Left lung (tissue), 10 donors: ENCODE data around the gene DGKI. TPM values are rescaled to one million over a fixed set of nuclear protein-coding genes. Genes with fewer than 3 reads are reported as not detected.
"Not testable (repeated sequence)": the region's sequence is repeated elsewhere in the genome, so short reads cannot be mapped to it uniquely, and the experiment has no call there.

Source experiments
- ATAC-seq: fragments of 200-7000 bp; cut with Tn5 transposase; one replicate; pipeline ENCODE4 v1.9.1; 2020; ENCODE audit warnings: moderate library complexity
- DNase-seq, 4 donors: peaks; one replicate each; pipeline ENCODE4 v3.0.0-alpha.2; 2013 to 2020
- H3K27ac ChIP-seq, 2 donors: fragments of 200-600 bp; sonication (generic) in 1 of 2; one replicate each; pipeline versions ENCODE4 v1.5.0 to v1.8.0; 2020 to 2021
- H3K27me3 ChIP-seq, 2 donors: fragments of 200-600 bp; sonication (generic) in 1 of 2; one replicate each; pipeline versions ENCODE4 v1.5.0 to v1.8.0; 2020 to 2021
- H3K36me3 ChIP-seq, 2 donors: fragments of 200-600 bp; sonication (generic) in 1 of 2; one replicate each; pipeline versions ENCODE4 v1.5.0 to v1.8.0; 2020 to 2021
- H3K4me1 ChIP-seq, 2 donors: fragments of 200-600 bp; one replicate each; pipeline ENCODE4 v1.8.0; 2021
- H3K4me3 ChIP-seq, 2 donors: fragments of 200-600 bp; sonication (generic) in 1 of 2; one replicate each; pipeline versions ENCODE4 v1.5.0 to v1.8.0; 2020 to 2021; ENCODE audit warnings: mild to moderate bottlenecking in 1 of 2
- H3K9me3 ChIP-seq, 2 donors: fragments of 200-600 bp; sonication (generic) in 1 of 2; one replicate each; pipeline versions ENCODE4 v1.5.0 to v1.8.0; 2020 to 2021
- intact Hi-C, 2 donors: fragments of 100-400 bp; cut with DNase I; formaldehyde crosslinking; loops; one replicate each; pipeline versions ENCODE4 v1.11.2 to v1.14.2; 2022
- polyA plus RNA-seq, 6 donors: library from polyadenylated mRNA; unstranded; fragments of 120-200 nt; gene quantifications; one replicate each; pipeline ENCODE4 v1.2.1, GENCODE V29; 2013; ENCODE audit not compliant: insufficient read length in 6 of 6
- total RNA-seq, 2 donors: library from RNA; stranded (reverse); fragmentation: NEBNext Ultra II Directional; extraction: Animal tissue kit (Norgen Biotek cat#: 25700); gene quantifications; one replicate each; pipeline ENCODE4 v1.2.1, GENCODE V29; 2021
- TF ChIP-seq, protein P1 (sequence below), 2 donors: fragments of 200-600 bp; sonication (generic) in 1 of 2; IDR thresholded peaks; one replicate each; pipeline versions ENCODE4 v1.5.0 to v1.8.0; 2021; ENCODE audit warnings: antibody characterized with exemption in 2 of 2
- donor health status: DM: no; HTN: yes; CAD: no.
- donor health status: DM: no; HTN: no; CAD: no.

Gene DGKI
- total and polyA plus RNA-seq, 8 donors: 0.34 to 1.4 (median 0.50) TPM

DNA sequence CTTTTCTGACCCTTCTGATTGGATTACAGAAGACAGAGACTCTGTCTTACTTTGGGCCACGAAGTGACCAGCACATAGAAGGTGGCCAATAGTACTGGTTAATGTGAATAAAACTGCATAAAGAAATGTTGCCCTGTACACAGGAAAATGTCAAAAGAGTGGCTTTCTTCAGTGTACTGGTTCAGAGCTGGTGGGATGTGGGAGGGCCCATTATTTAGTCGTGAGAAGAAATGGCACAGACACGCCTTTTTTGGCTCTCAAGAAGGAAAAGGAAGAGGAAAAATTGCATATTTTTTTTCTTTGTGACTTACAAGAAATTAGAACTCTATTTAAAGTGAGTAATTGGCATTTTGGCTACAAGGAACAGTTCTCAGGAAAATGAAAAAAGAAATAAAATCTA is 129.7 kb downstream of the DGKI start:
- no peak overlapping the region for H3K4me3 ChIP-seq
- TF ChIP-seq, protein P1, sequence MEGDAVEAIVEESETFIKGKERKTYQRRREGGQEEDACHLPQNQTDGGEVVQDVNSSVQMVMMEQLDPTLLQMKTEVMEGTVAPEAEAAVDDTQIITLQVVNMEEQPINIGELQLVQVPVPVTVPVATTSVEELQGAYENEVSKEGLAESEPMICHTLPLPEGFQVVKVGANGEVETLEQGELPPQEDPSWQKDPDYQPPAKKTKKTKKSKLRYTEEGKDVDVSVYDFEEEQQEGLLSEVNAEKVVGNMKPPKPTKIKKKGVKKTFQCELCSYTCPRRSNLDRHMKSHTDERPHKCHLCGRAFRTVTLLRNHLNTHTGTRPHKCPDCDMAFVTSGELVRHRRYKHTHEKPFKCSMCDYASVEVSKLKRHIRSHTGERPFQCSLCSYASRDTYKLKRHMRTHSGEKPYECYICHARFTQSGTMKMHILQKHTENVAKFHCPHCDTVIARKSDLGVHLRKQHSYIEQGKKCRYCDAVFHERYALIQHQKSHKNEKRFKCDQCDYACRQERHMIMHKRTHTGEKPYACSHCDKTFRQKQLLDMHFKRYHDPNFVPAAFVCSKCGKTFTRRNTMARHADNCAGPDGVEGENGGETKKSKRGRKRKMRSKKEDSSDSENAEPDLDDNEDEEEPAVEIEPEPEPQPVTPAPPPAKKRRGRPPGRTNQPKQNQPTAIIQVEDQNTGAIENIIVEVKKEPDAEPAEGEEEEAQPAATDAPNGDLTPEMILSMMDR (IDR thresholded peaks at IDR 0.05): no peak
- H3K36me3 ChIP-seq: no peaks in the 10 kb centered on the region
- DNase-seq (no peak), ATAC-seq (no peak)
- no peaks in the 10 kb centered on the region for H3K27me3 ChIP-seq
- H3K4me1 ChIP-seq: no peaks in the 10 kb centered on the region
- H3K9me3 ChIP-seq: no peaks in the 10 kb centered on the region
- intact Hi-C loops: no loop called here
- no peak overlapping the region for H3K27ac ChIP-seq

DNA sequence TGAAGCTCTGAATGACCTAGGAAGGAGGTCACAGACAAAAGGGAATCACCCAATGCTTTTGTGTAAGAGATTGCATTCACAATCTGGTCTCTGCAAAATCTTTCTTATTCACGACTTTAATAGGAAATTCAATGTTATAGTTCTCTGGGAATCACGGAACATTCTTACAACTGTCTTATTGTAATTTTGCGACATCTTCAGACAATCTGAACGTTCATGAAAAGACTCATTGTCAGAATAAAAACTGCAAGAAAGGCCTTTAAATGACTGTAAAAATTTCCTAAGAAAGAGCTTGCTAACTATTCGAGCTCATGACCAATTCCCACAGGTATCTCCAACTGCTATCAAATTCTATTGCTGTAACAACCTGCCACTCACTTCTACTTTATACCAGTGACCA is 130.7 kb downstream of the DGKI start:
- H3K27ac ChIP-seq: no peak overlapping the region
- intact Hi-C loops: no loop called here
- ATAC-seq (no peak), DNase-seq (no peak)
- no peak overlapping the region for H3K4me3 ChIP-seq
- no peaks in the 10 kb centered on the region for H3K27me3 ChIP-seq
- TF ChIP-seq, protein P1 (IDR thresholded peaks at IDR 0.05): no peak
- H3K4me1 ChIP-seq: no peaks in the 10 kb centered on the region
- no peaks in the 10 kb centered on the region for H3K36me3 ChIP-seq
- H3K9me3 ChIP-seq: no peaks in the 10 kb centered on the region

DNA sequence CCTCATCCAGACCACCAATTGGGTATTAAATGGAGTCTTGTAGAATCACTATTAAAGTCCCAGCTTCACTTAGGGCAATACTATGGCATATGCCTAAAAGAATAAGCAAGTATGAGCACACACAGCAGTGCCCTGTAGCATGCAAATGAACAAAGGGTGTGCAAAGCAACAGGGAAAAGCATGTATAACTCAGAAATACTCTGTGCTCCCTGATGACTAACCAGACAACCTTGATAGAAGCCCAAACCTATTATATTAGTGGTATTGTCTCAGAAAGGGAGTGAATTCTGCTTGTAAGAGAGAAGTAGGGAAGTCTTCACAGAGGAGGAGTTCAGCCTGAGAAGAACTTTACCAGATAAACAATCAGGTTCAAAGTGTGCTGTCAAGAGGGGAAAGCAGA is 131.2 kb downstream of the DGKI start:
- H3K36me3 ChIP-seq: no peaks in the 10 kb centered on the region
- H3K4me3 ChIP-seq: no peak overlapping the region
- DNase-seq (no peak), ATAC-seq (no peak)
- no peaks in the 10 kb centered on the region for H3K4me1 ChIP-seq
- no peaks in the 10 kb centered on the region for H3K9me3 ChIP-seq
- intact Hi-C loops: no loop called here
- TF ChIP-seq, protein P1 (IDR thresholded peaks at IDR 0.05): no peak
- H3K27ac ChIP-seq: no peak overlapping the region
- H3K27me3 ChIP-seq: no peaks in the 10 kb centered on the region

DNA sequence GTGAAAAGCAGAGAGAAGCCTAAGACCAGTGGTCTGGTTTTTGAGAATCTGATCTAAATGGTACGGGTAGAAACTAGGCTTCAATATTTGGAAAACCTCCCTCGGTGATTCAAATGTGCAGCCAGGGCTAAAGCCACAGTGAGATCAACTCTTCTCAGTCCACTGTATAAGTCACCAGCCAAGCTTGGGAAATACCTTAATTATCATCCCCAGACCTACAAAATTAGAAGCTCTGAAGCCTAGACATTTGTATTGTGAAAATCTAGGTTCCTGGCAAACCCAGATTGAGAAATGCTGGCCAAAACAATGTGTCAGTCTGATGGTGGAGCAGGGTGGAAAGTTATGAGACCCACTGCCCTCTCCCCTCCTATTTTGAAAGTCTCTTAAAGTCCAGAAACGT is 131.7 kb downstream of the DGKI start:
- H3K27ac ChIP-seq: no peak overlapping the region
- H3K4me3 ChIP-seq: no peak overlapping the region
- no peak for ATAC-seq
- no peak for DNase-seq
- H3K4me1 ChIP-seq: no peaks in the 10 kb centered on the region
- H3K9me3 ChIP-seq: no peaks in the 10 kb centered on the region
- H3K27me3 ChIP-seq: no peaks in the 10 kb centered on the region
- intact Hi-C loops: no loop called here
- no peaks in the 10 kb centered on the region for H3K36me3 ChIP-seq
- TF ChIP-seq, protein P1 (IDR thresholded peaks at IDR 0.05): no peak

DNA sequence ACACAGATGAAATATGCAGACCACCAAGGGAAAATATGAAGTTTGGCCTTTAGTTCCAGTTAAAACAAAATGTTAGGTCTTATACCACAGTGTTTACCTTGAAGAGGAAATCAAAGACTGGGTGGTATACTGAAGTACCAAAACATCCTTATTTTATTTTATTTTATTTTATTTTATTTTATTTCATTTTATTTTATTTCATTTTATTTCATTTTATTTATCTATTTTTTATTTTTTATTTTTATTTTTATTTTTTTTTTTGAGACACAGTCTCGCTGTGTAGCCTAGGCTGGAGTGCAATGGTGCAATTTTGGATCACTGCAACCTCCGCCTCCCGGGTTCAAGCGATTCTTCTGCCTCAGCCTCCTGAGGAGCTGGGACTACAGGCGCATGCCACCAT is 140.4 kb downstream of the DGKI start:
- H3K36me3 ChIP-seq, H3K27me3 ChIP-seq, intact Hi-C loops, ATAC-seq, H3K27ac ChIP-seq, DNase-seq, H3K4me3 ChIP-seq, H3K4me1 ChIP-seq: not testable (repeated sequence)
- peaks cover 0 to 21% of the 10 kb centered on the region in 2 donors for H3K9me3 ChIP-seq

DNA sequence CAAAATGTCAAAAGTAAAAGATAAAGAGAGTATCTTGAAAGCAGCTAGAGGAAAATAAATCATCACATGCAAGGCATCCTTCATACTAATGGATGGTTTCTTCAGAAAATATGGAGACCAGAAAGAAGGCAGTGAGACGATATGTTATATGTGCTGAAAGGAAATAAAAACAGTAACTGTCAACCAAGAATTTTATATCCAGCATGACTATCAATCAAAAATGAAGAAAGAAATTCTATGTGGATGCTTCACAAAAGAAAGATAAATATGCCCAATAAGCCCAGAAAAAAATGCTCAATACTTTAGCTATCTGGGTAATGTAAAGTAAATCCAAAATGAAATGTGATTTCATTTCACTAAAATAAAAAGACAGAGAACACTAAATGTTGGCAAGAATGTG is 142.1 kb downstream of the DGKI start:
- DNase-seq: no peak
- intact Hi-C loops: no loop called here
- no peaks in the 10 kb centered on the region for H3K36me3 ChIP-seq

More for the DNA sequence above, 142.1 kb downstream of the DGKI start:
- ATAC-seq: no peak
- no peak overlapping the region for H3K27ac ChIP-seq
- H3K27me3 ChIP-seq: no peaks in the 10 kb centered on the region
- no peak overlapping the region for H3K4me3 ChIP-seq
- TF ChIP-seq, protein P1 (IDR thresholded peaks at IDR 0.05): no peak
- no peaks in the 10 kb centered on the region for H3K4me1 ChIP-seq
- peaks cover 0 to 21% of the 10 kb centered on the region in 2 donors for H3K9me3 ChIP-seq
